Panc1 (cell line): ENCODE data around the gene MBD1. TPM values are rescaled to one million over a fixed set of nuclear protein-coding genes. Genes with fewer than 3 reads are reported as not detected.

Experiments
- total RNA-seq: library from RNA; stranded (reverse); gene quantifications from one replicate; pipeline ENCODE4 v1.2.1, GENCODE V29; 2021; ENCODE audit not compliant: unreplicated experiment

The MBD1 gene
- total RNA-seq, 1 experiment from 2014 or later = 47.3 TPM

Other genes with a start within 250 kb of the MBD1 start
- 0.31 TPM for gene MYO5B, start 86.4 kb downstream of the MBD1 start, total RNA-seq
- 0.23 TPM for gene CFAP53, start 15.0 kb downstream of the MBD1 start, total RNA-seq
- 60.8 TPM for gene CXXC1, start 6.2 kb upstream of the MBD1 start, total RNA-seq
- gene SKA1, start 93.5 kb upstream of the MBD1 start, total RNA-seq = 22.1 TPM